Bronchial epithelial cell (primary cell): Measurements from ENCODE around the gene MOK. TPM values are rescaled to one million over a fixed set of nuclear protein-coding genes. Genes with fewer than 3 reads are reported as not detected.
"Not testable (repeated sequence)": the region's sequence is repeated elsewhere in the genome, so short reads cannot be mapped to it uniquely, and the experiment has no call there.

Experiments used
- DNase-seq: peaks from one replicate; pipeline ENCODE4 v3.0.0-alpha.2; 2010; ENCODE audit warnings: low read depth
- FAIRE-seq: peaks from 2 replicates; lab custom pipeline; 2011; peaks lifted over from hg19 to GRCh38; lab: Jason Lieb, UNC
- H3K27me3 ChIP-seq: 2 replicates; pipeline ENCODE4 v1.5.1; 2011; ENCODE audit warnings: low read length; ENCODE audit not compliant: control insufficient read depth, insufficient read depth
- H3K36me3 ChIP-seq: 2 replicates; pipeline ENCODE4 v1.5.1; 2011; ENCODE audit warnings: low read length; ENCODE audit not compliant: control insufficient read depth, insufficient read depth
- H3K4me3 ChIP-seq: 2 replicates; pipeline ENCODE4 v1.5.1; 2011; ENCODE audit warnings: mild to moderate bottlenecking, low read depth, low read length, control low read depth
- total RNA-seq: library from RNA; depleted of rRNA; stranded (reverse); fragments of >200 nt; gene quantifications from 2 replicates; pipeline ENCODE4 v1.2.1, GENCODE V29; 2014
- TF ChIP-seq, protein P1 (sequence below): IDR thresholded peaks from 2 replicates; pipeline ENCODE4 v1.5.1; 2011; ENCODE audit warnings: mild to moderate bottlenecking, moderate library complexity, low read length, control low read depth, inconsistent platforms; ENCODE audit not compliant: insufficient read depth, severe bottlenecking

Gene MOK
- total RNA-seq, 1 donor from 2014 or later = 3.2 TPM

DNA sequence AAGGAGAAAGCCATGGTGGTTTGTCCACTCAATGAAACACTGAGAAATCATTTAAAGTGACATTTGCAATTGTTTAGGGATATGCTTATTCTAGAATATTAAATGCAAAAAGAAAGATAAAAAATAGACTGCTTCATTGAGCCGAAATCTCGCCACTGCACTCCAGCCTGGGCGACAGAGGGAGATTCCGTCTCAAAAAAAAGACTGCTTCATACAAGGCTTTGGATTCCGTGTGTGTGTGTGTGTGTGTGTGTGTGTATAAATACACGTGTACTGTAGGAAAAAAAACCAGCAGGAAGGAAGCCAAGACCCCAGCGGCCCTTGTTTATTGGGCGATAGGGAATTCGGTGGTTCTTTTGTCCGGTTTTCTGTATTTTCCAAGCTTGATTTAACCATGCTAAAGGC is 11.4 kb upstream of the MOK start:
- DNase-seq = peak; percentile 34
- TF ChIP-seq, protein P1, sequence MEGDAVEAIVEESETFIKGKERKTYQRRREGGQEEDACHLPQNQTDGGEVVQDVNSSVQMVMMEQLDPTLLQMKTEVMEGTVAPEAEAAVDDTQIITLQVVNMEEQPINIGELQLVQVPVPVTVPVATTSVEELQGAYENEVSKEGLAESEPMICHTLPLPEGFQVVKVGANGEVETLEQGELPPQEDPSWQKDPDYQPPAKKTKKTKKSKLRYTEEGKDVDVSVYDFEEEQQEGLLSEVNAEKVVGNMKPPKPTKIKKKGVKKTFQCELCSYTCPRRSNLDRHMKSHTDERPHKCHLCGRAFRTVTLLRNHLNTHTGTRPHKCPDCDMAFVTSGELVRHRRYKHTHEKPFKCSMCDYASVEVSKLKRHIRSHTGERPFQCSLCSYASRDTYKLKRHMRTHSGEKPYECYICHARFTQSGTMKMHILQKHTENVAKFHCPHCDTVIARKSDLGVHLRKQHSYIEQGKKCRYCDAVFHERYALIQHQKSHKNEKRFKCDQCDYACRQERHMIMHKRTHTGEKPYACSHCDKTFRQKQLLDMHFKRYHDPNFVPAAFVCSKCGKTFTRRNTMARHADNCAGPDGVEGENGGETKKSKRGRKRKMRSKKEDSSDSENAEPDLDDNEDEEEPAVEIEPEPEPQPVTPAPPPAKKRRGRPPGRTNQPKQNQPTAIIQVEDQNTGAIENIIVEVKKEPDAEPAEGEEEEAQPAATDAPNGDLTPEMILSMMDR = no peak
- H3K27me3 ChIP-seq = no peaks in the 10 kb centered on the region
- FAIRE-seq = no peak
- H3K4me3 ChIP-seq = peak overlapping the region; percentile 53
- H3K36me3 ChIP-seq = no peaks in the 10 kb centered on the region

DNA sequence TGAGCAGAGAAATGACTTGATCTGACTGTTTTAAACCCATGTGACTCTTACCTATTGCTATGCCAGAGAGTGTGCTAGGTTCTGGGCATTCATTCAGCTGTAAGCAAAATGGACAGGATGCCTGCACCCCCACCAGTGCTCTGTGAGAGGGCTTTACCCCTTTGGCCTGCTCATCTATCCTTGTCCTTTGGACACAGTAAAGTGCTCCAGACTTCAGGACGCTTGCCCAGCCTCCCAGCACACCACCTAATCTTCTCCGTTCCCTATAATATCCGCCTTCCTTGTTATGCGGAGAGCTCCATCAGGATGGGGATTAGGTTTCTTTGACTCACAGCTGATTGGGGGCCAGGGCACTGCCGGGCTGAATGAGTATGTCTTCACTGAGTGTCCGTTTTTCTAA is 10.2 kb upstream of the MOK start:
- FAIRE-seq = no peak
- TF ChIP-seq, protein P1 = no peak
- H3K27me3 ChIP-seq = no peaks in the 10 kb centered on the region
- no peak for DNase-seq
- no peak overlapping the region for H3K4me3 ChIP-seq
- H3K36me3 ChIP-seq = no peaks in the 10 kb centered on the region

DNA sequence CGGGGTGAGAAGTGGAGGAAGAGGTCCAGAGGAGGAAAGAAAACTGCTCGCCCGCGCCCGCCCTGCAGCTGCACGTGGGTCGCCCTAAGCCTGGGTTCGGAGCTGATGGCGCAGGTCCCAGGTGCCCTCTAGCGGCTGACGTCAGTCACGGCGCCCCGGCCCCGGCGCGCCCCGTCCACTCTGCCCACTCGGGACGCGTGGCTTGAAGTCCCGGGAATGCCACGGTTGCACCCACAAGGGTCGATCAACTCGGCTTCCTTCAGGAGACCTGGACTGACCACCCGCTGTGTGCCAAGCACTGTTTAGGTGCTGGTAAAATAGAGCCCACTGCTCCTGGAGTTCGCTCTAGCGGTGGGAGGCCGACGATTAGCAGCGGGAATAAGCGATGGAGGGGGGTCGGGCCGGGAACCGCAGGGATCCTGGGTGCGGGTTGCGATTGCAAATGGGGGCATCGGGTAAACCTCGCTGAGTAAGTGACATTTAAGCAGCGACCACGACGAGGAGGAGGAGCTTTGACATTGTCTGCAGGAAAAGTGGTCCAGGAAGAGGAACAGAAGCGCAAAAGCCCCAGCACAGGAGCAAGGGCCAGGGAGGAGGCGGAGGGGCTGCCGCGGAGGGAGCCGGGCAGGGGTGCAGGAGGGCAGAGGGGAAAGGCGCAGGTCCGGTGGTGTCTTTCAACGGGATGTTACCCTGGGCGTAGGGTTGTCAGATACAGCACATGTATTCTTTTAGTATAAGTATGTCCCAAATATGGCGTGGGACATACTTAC is 9.5 kb upstream of the MOK start:
- TF ChIP-seq, protein P1 = peak; percentile 100
- H3K36me3 ChIP-seq = no peaks in the 10 kb centered on the region
- peak overlapping the region; percentile 42 for H3K4me3 ChIP-seq
- DNase-seq = peak; percentile 53
- no peak for FAIRE-seq
- no peaks in the 10 kb centered on the region for H3K27me3 ChIP-seq

DNA sequence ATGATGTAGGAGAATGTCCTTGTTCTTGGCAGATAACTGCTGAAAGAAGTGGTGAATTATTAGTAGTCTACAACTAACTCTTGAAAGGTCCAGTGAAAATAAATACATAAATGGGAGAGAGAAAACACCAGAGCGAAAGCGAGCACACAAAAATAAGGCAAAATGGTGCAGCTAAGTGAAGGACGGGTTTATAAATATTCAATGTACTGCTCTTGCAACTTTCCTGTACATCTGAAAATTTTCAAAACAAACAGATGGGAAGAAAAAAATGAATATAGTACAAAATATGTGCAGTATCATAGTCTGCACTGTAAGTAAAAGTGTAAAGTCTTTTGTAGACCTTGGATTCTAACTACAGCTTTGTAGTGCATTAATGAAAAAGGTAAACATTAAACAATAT is 1.3 kb downstream of the MOK start:
- Histone ChIP-seq H3K4me3 (no peak overlapping the region), H3K27me3 (no peaks in the 10 kb centered on the region), H3K36me3 (no peaks in the 10 kb centered on the region)
- no peak for FAIRE-seq
- DNase-seq = no peak
- TF ChIP-seq, protein P1 = no peak

DNA sequence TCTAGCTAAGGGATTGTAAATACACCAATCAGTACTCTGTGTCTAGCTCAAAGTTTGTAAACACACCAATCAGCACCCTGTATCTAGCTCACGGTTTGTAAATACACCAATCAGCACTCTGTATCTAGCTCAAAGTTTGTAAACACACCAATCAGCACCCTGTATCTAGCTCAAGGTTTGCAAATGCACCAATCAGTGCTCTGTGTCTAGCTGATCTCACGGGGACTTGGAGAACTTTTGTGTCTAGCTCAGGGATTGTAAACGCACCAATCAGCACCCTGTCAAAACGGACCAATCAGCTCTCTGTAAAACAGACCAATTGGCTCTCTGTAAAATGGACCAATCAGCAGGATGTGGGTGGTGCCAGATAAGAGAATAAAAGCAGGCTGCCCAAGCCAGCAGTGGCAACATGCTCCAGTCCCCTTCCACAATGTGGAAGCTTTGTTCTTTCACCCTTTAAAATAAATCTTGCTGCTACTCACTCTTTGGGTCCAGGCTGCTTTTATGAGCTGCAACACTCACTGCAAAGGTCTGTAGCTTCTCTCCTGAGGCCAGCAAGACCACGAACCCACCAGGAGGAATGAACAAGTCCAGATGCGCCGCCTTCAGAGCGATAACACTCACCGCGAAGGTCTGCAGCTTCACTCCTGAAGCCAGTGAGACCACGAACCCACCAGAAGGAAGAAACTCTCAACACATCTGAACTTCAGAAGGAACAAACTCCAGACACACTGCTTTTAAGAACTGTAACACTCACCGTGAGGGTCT is 6.5 kb downstream of the MOK start:
- DNase-seq, H3K4me3 ChIP-seq, H3K27me3 ChIP-seq, FAIRE-seq, H3K36me3 ChIP-seq: not testable (repeated sequence)

DNA sequence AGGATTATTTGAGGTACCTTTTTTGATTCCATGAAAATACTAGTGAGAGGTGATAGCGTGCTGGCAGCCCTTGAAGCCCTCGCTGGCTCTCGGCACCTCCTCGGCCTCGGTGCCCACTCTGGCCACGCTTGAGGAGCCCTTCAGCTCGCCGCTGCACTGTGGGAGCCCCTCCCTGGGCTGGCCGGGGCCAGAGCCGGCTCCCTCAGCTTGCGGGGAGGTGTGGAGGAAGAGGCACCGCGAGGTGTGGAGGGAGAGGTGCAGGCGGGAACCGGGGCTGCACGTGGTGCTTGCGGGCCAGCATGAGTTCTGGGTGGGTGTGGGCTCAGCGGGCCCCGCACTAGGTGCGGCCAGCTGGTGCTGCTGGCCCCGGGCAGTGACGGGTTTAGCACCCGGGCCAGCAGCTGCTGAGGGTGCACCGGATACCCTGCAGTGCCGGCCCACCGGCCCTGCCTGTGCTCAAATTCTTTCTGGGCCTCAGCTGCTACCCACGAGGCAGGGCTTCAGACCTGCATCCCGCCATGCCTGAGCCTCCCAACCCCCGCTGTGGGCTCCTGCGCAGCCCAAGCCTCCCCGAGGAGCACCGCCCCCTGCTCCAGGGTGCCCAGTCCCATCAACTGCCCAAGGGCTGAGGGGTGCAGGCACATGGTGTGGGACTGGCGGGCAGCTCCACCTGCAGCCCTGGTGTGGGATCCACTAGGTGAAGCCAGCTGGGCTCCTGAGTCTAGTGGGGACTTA is 7.4 kb downstream of the MOK start:
- DNase-seq = no peak
- no peak overlapping the region for H3K4me3 ChIP-seq
- TF ChIP-seq, protein P1 = no peak
- H3K27me3 ChIP-seq = no peaks in the 10 kb centered on the region
- no peak for FAIRE-seq
- no peaks in the 10 kb centered on the region for H3K36me3 ChIP-seq
